SH-SY5Y (cell line): Measurements from ENCODE around the gene GRAMD1B.

Source experiments
- GATA2 ChIP-seq: IDR thresholded peaks from 2 replicates; pipeline ENCODE4 v1.6.1; 2011; ENCODE audit warnings: mild to moderate bottlenecking, low read depth, low read length
- GATA3 ChIP-seq: IDR thresholded peaks from 2 replicates; pipeline ENCODE4 v1.6.1; 2011; ENCODE audit warnings: low read depth, mild to moderate bottlenecking, low read length, moderate library complexity

The GRAMD1B gene

DNA sequence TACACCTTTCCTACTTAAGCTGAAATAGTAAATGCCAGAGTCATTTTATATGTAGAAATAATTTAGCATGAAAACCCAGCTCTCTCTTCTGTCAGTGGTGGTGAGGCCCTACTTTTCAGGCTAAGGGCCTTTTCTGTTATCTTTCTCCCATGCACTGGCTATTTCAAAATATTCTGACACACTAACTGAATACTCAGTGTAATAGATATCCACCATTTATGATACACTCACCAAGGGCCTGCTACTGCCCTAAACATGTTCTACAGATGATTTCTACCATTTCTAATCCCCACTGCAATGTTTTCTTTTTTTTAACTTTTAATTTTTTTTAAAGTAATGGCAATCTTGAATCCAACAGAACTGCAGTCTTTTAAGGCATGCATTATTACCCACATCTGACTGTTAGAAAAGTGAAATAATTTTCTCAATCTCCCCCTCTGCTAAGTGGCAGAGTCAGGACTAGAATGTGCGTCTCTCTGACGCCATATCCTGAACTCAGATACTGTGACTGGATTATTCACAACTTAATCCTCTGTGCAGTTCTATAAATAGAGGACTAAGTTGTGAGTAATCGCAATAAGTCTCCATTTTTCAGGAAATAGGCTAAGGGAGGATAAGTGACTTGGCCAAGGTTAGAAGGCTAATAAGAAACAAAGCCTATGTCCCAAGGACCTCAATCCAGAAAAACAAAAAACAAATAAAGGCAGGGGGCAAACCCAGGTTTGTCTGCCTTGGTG, 44.0 kb downstream of the GRAMD1B start:
- TF ChIP-seq GATA2 (no peak), GATA3 (no peak)

DNA sequence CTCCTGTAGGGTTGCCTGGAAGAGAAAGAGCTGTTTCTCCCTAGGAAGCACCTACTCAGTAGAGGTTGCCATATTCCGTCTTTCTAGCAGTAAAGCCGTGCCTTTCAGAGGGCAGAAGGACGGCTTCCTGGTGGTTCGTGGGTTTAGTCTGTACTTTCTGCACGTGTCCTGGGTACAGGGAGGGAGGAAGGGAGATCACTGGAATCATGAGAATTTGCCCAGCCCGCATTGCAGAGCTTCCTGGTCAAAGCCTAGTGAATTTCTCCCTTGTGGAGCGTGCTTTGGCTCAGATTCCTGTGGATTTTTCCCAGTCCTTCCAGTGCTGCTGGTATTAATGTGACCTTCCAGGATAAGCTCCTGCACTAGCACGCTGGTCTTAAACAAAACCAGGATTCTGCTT, 44.9 kb downstream of the GRAMD1B start:
- TF ChIP-seq GATA3 = no peak
- no peak for TF ChIP-seq GATA2

DNA sequence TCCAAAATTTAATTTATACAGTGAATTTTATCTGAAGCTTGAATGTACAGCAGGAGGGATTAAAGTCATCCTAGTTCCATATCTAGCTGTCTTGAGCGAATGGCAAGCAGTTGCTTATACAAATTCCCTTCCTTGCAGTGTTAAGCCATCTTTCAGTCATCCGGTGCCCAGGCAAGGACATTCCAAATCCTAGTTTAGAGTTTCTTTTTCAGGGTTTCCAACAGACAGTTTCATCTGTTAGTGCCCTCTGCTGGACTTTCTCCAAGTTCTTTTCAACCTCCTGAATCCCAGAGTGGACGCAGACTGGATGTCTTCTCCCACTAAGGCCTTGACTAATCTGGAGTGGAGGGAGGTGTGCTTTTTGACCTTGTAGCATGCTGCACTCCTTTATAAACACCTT, 45.4 kb downstream of the GRAMD1B start:
- TF ChIP-seq GATA3 = no peak
- TF ChIP-seq GATA2 = no peak

DNA sequence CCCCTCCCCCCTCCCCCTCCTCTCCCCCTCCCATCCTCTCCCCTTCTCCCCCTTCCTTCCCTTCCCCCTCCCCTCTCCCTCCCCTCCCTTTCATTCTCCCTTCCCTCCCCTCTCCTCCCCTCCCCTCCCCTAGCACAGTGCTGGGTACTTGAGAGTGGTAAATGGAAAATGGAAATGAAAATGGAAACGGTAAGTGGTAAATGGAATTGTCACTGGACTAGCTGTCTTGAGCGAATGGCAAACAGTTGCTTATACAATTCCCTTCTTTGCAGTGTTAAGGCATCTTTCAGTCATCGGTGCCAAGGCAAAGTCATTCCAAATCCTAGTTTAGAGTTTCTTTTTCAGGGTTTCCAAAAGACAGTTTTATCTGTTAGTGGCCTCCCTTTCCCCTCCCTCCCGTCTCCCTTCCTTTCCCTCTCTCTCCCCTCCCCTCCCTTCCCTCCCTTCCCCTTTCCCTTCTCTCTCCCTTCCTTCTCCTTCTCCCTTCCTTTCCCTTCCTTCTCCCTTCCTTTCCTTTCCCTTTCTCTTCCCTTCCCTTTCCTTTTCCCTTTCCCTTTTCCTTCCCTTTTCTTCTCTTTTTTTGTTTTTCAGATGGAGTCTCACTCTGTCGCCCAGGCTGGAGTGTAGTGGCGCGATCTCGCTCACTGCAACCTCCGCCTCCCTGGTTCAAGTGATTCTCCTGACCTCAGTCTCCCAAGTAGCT, 47.3 kb downstream of the GRAMD1B start:
- TF ChIP-seq GATA2 (no peak), GATA3 (no peak)

DNA sequence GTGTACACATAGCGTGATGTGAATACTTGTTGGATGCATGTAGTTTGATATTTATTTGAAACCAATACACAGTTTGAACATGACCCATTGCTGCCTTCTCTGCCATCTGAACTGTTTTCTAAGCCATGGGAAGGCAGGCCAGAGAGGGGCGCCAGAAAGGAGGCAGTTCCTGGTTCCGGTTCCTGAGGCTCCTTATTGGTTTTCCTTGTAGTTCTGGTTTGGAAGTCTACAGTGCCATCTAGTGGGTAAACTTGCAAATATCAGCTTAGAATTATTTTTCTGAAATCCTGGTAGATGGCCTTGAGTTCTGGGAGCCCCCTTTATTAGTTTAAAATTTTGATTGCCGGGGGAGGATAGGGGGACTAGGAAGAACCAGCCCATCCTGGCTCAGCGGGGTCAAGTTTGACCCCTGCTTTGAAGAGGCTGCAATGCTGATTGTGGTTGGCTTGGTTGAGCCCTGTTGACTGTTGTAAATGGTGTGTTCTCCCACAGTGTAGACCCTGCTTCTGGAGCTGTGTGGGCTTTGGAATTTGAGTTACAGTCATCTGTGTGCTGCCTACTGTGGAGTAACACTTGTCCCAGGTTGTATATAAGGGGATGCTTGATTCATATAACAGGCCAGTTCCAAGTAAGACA, 48.4 kb downstream of the GRAMD1B start:
- TF ChIP-seq GATA3 (no peak), GATA2 (no peak)

DNA sequence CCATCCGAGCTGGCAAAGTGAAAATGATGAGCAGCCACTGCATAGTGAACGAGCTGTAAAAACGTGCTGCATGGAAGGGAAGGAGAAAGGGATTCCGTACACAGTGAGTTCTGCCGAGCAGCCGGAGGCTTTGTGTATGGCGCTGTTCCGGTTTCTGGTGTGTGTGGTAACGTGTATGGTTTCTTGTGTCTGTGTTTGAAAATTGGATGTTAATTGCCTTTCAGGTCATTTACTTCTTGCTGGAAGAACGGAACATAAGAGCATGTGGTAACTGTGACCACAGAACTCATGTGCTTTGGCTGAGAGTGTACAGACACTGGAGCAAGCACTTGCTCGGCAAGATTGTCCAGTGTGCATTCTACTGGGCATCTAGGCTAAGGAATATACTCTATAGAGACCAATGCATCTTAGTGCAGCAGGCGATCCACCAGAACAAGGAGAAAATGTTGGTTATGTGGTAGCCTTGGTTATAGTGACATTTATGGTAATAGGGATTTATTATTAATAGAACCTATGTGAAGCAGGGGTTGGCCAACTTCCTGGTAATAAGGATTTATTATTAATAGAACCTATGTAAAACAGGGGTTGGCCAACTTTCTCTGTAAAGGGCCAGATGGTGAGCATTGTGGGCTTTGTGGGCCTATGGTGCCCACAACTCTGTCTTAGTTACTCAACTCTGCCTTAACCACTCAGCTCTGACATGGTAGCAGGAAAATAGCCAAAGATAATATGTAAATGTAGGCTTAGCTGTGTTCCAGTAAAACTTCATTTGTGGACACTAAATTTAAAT, 49.2 kb downstream of the GRAMD1B start:
- no peak for TF ChIP-seq GATA2
- TF ChIP-seq GATA3 = no peak

DNA sequence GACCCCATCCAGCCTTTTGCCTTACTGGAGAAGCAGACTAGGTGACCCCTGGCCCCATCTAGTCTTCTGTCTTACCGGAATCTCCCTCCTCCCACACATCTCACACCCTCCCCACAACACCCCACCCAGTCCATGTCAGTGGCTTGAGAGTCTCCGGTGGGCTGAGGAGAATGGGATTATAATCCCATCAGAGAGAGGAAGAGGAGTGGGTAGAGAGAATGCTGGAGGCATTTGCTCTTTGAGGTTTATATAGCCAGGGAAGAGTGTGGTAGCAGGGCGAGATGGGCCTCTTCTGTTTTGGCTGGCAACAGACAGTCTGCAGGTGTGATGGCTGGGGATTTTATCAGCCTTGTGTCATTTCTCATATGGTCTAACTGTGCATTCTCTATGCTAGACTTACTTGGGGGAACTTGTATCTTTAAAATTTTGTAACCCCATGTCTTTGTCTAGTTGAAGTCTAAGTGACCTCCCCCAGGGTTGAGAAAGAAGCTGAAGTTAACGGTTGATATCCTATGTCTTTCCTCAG, 50.3 kb downstream of the GRAMD1B start:
- TF ChIP-seq GATA3 (no peak), GATA2 (no peak)

DNA sequence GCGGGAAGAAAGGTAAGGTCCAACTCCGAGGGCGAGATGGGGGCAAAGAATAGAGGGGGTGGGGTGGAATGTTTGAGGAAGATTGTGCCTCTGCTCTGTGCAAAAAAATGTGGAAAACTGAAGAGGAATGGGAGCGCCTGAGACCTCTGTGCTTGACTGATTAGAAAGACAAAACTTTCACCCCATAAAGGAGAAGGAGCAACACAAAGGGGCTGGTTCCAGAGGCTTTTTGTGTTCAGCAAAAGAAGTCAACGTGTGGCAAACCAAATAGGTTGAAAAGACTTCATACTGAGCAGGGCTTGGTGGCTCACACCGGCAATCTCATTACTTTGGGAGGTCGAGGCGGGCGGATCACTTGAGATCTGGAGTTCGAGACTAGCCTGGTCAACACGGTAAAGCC, 50.8 kb downstream of the GRAMD1B start:
- TF ChIP-seq GATA2 (no peak), GATA3 (no peak)

DNA sequence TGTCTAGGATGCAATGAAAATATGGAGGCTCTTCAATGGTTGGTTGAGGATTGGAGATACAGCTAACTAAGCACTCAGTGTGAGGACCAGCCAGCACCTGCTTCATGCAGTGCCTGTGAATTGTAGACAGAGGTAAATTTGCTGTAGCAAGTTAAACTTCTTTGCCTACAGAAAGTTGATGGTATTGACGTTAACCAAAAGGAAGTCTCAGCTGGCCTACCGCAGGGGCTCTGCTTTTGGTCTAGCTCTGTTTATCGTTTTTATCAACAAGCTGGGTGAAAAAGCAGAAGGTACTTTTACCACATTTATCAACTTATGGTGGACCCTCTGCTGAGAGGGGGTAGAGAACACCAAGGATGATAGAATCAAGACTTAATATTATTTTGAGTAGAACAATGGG, 51.6 kb downstream of the GRAMD1B start:
- no peak for TF ChIP-seq GATA2
- TF ChIP-seq GATA3 = no peak

DNA sequence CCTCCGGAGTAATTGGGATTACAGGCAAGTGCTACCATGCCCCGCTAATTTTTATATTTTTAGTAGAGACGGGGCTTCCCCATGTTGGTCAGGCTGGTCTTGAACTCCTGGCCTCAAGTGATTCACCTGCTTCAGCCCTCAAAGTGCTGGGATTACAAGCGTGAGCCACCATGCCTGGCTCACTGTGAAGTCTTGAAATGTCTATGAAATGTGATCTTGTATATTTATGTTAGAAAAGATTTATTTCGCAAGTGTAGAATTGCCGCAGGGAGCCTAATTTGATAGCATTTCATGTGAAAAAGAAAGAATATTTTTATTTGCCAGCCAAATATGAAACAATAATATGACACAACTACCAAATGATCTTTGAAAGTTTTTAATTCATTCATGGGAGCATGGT, 52.1 kb downstream of the GRAMD1B start:
- TF ChIP-seq GATA3 (no peak), GATA2 (no peak)

DNA sequence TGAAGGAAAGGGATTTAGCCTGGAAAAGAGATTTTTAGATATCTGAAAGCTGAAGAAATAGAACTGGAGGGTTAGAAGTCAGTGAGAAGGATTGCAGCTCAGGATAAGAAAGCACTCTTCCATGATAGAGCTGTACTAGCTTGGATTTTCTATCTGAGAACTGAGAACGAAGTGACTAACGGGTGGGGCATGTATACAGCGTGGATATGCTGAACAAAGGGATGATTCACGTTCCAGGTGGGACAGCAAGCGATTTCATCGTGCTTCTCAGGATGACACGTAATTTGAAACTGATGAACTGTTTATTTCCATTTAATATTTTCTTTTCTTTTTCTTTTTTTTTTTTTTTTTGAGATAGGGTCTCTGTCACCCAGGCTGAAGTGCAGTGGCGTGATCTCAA, 53.0 kb downstream of the GRAMD1B start:
- no peak for TF ChIP-seq GATA3
- no peak for TF ChIP-seq GATA2

DNA sequence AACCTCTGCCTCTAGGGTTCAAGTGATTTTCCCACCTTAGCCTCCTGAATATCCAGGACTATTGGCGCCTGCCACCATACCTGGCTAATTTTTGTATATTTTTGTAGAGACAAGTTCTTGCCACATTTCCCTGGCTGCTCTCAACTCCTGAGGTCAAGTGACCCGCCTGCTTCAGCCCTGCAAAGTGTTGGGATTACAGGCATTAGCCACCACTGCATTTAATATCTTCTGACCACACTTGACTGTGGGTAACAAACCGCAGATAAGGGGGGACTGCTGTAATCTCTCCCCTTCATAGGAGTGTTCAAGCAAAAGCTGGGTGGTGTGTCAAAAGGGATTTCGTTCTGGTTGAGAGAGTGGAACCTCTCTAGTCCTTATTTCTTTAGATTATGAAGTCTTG, 53.4 kb downstream of the GRAMD1B start:
- TF ChIP-seq GATA3 = no peak

DNA sequence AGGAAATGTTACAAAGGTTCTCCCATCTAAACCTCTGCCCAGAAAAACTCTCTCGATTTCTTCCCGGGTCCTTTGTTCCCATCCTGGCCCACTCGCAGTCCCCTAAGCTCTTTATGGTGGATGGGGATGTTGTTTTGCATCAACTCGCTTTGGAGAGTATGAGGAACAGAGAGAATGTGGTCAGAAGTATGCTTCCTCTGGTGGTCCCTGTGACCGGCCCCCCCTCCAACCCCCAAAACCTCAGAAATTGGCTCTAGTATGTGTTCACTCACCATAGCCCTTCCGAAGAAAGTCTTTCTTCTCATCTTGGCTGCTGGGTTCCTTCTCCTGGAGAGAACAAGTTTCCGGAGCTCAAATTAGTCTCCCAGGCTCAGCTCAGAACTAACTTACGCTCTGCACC, 54.4 kb downstream of the GRAMD1B start:
- TF ChIP-seq GATA3 = no peak
- TF ChIP-seq GATA2 = no peak

DNA sequence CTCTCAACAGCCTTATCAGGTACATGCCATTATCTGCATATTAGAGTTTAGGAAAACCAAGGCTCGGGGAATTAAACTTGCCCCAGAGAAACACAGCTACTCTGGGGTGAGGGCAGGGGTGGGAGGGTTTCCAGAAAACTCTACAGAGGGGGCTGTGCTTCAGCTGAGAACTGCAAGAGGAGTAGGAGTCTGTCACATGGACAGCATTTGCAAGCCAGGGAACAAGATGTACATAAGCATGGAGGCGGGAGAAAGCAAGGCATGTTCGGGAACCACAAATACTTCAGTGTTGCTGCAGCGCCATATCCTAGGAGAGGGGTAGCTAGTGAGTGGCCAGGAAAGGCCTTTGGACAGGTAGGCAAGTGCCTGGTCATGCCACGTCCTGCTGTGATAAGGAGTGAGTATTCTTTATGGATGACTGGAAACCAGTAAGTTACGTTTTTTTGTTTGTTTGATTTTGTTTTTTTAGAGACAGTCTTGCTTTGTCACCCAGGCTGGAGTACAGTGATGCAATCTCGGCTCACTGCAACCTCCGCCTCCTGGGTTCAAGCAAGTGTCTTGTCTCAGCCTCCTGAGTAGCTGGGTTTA, 57.2 kb downstream of the GRAMD1B start:
- TF ChIP-seq GATA2 = no peak
- TF ChIP-seq GATA3 = no peak
